Smooth muscle cell (in vitro differentiated cells): ENCODE data around the gene ANKS3. TPM values are rescaled to one million over a fixed set of nuclear protein-coding genes. Genes with fewer than 3 reads are reported as not detected.

Experiments used
- DNase-seq: peaks from one replicate; lab custom pipeline; 2025; ENCODE audit not compliant: unreplicated experiment; lab: John Stamatoyannopoulos, UW
- H2AFZ ChIP-seq: fragments of 200-600 bp; sonication (generic); 2 replicates; pipeline ENCODE4 v1.6.0; 2016; ENCODE audit warnings: antibody characterized with exemption, low read depth, mild to moderate bottlenecking
- H3F3A ChIP-seq: fragments of 200-600 bp; sonication (generic); 2 replicates; pipeline ENCODE4 v1.6.0; 2017; ENCODE audit warnings: antibody characterized with exemption, low read depth
- H3K27ac ChIP-seq: fragments of 200-600 bp; sonication (generic); 2 replicates; pipeline ENCODE4 v1.5.1; 2016; ENCODE audit warnings: low read depth, mild to moderate bottlenecking
- H3K27me3 ChIP-seq: fragments of 200-600 bp; sonication (generic); 2 replicates; pipeline ENCODE4 v1.6.1; 2016; ENCODE audit warnings: low read depth, mild to moderate bottlenecking
- H3K36me3 ChIP-seq: fragments of 200-600 bp; sonication (generic); 2 replicates; pipeline ENCODE4 v1.5.1; 2016; ENCODE audit warnings: low read depth
- H3K4me1 ChIP-seq: fragments of 200-600 bp; sonication (generic); 2 replicates; pipeline ENCODE4 v1.5.1; 2016; ENCODE audit warnings: low read depth
- H3K4me2 ChIP-seq: fragments of 200-600 bp; sonication (generic); 2 replicates; pipeline ENCODE4 v1.6.0; 2016; ENCODE audit warnings: mild to moderate bottlenecking
- H3K4me3 ChIP-seq: fragments of 200-600 bp; sonication (generic); 2 replicates; pipeline ENCODE4 v1.5.1; 2016; ENCODE audit warnings: mild to moderate bottlenecking
- H3K79me2 ChIP-seq: fragments of 200-600 bp; sonication (generic); 2 replicates; pipeline ENCODE4 v1.6.0; 2016; ENCODE audit warnings: low read depth, mild to moderate bottlenecking
- H3K9ac ChIP-seq: fragments of 200-600 bp; sonication (generic); 2 replicates; pipeline ENCODE4 v1.6.0; 2016; ENCODE audit warnings: low read depth
- H3K9me3 ChIP-seq: fragments of 200-600 bp; sonication (generic); replicated peaks from 2 replicates; pipeline ENCODE4 v1.5.1; 2016; ENCODE audit warnings: low read depth
- H4K20me1 ChIP-seq: fragments of 200-600 bp; sonication (generic); 2 replicates; pipeline ENCODE4 v1.6.0; 2016; ENCODE audit warnings: low read depth
- CTCF ChIP-seq: fragments of 200-600 bp; sonication (generic); IDR thresholded peaks from 2 replicates; pipeline ENCODE4 v1.5.1; 2017; ENCODE audit warnings: borderline replicate concordance, mild to moderate bottlenecking, antibody characterized with exemption; ENCODE audit not compliant: insufficient read depth, poor library complexity, severe bottlenecking
- WGBS: methylation state at CpG from one replicate; pipeline ENCODE4 v1.1.7; 2016; ENCODE audit warnings: low lambda C conversion rate; 5-methylcytosine and 5-hydroxymethylcytosine counted together
- polyA plus RNA-seq: library from polyadenylated mRNA; unstranded; fragments of >200 nt; fragmentation: Nextera tagmentation; extraction: Ambion mirVana; gene quantifications from 2 replicates; pipeline ENCODE4 v1.2.1, GENCODE V29; 2016
- total RNA-seq: library from RNA; depleted of rRNA; stranded (reverse); fragments of >200 nt; gene quantifications from 2 replicates; pipeline ENCODE4 v1.2.3, GENCODE V29; 2014

ANKS3 gene
- total RNA-seq, result 6.3 and 15.6 TPM in 2 replicates
- 15.3 and 22.5 TPM in 2 replicates for polyA plus RNA-seq

GRCh38 chr16:4734063-4734729, at the start of gene ANKS3, which contains the start of gene DNAAF8:
Gene ANKS3 (minus strand): TSS chr16:4734271. CDS start chr16:4730149, 4,122 bp downstream.
Gene DNAAF8 (plus strand): TSS chr16:4734537. CDS start chr16:4736515, 1,978 bp downstream.
- Histone ChIP-seq H3K9ac (peak within 1 kb of the TSS; percentile 80), H4K20me1 (no peaks in the 10 kb centered on the region), H3K36me3 (no peaks in the 10 kb centered on the region), H3K79me2 (peaks cover 8% of the 10 kb centered on the region), H3K4me1 (peaks cover 6% of the 10 kb centered on the region), H3K9me3 (no peaks in the 10 kb centered on the region), H3F3A (peaks cover 3% of the 10 kb centered on the region), H3K4me2 (peak within 1 kb of the TSS; percentile 87), H2AFZ (peak within 1 kb of the TSS; percentile 83), H3K4me3 (peak within 1 kb of the TSS; percentile 79), H3K27me3 (no peaks in the 10 kb centered on the region), H3K27ac (peak within 1 kb of the TSS; percentile 83)
- no peak for TF ChIP-seq CTCF
- 2% methylated on average over 49 of the region's 70 CpGs for WGBS
- peak; percentile 77 for DNase-seq

GRCh38 chr16:4783251-4783950, 49.3 kb upstream of the ANKS3 start:
- Histone ChIP-seq H3K79me2 (no peaks in the 10 kb centered on the region), H4K20me1 (no peaks in the 10 kb centered on the region), H3K27me3 (no peaks in the 10 kb centered on the region), H3K27ac (no peak overlapping the region), H3F3A (no peaks in the 10 kb centered on the region), H3K4me3 (no peak overlapping the region), H3K9ac (no peak overlapping the region), H2AFZ (no peak overlapping the region), H3K9me3 (no peaks in the 10 kb centered on the region), H3K4me2 (no peak overlapping the region), H3K4me1 (no peaks in the 10 kb centered on the region), H3K36me3 (no peaks in the 10 kb centered on the region)
- no peak for TF ChIP-seq CTCF
- DNase-seq, result no peak
- 94% methylated on average over 24 of the region's 25 CpGs for WGBS

- Histone ChIP-seq H3K4me3 (no peak overlapping the region), H3K27ac (no peak overlapping the region), H3K9ac (no peak overlapping the region), H4K20me1 (no peaks in the 10 kb centered on the region), H3K79me2 (no peaks in the 10 kb centered on the region), H3K27me3 (no peaks in the 10 kb centered on the region), H3K36me3 (no peaks in the 10 kb centered on the region), H3K9me3 (no peaks in the 10 kb centered on the region), H2AFZ (no peak overlapping the region), H3K4me1 (no peaks in the 10 kb centered on the region), H3F3A (no peaks in the 10 kb centered on the region), H3K4me2 (no peak overlapping the region)
- WGBS, result 55% methylated on average over 4 of the region's 4 CpGs
- TF ChIP-seq CTCF, result no peak
- no peak for DNase-seq
Observed at GRCh38 chr16:4780235-4780634, 46.2 kb upstream of the ANKS3 start.
